Glutamatergic neuron (in vitro differentiated cells): ENCODE results near the gene SETD1B. TPM values are rescaled to one million over a fixed set of nuclear protein-coding genes. Genes with fewer than 3 reads are reported as not detected.

Experiments used
- DNase-seq: peaks from one replicate; pipeline ENCODE4 v3.0.0; 2022
- H3K27ac Mint-ChIP-seq: one replicate; pipeline ENCODE4 v1.8.0; 2020; ENCODE audit warnings: mild to moderate bottlenecking, mixed read lengths, inconsistent platforms; ENCODE audit not compliant: unreplicated experiment
- H3K27me3 Mint-ChIP-seq: one replicate; pipeline ENCODE4 v1.8.0; 2020; ENCODE audit warnings: mild to moderate bottlenecking, moderate library complexity, mixed read lengths, inconsistent platforms; ENCODE audit not compliant: unreplicated experiment
- H3K36me3 Mint-ChIP-seq: one replicate; pipeline ENCODE4 v1.8.0; 2020; ENCODE audit warnings: mild to moderate bottlenecking, mixed read lengths, inconsistent platforms; ENCODE audit not compliant: unreplicated experiment
- H3K4me1 Mint-ChIP-seq: one replicate; pipeline ENCODE4 v1.8.0; 2020; ENCODE audit warnings: mild to moderate bottlenecking, low read depth, mixed read lengths, inconsistent platforms; ENCODE audit not compliant: unreplicated experiment
- H3K4me3 Mint-ChIP-seq: one replicate; pipeline ENCODE4 v1.8.0; 2020; ENCODE audit warnings: mild to moderate bottlenecking, mixed read lengths, inconsistent platforms; ENCODE audit not compliant: unreplicated experiment
- H3K9me3 Mint-ChIP-seq: one replicate; pipeline ENCODE4 v1.8.0; 2020; ENCODE audit warnings: mild to moderate bottlenecking, moderate library complexity, mixed read lengths, inconsistent platforms; ENCODE audit not compliant: unreplicated experiment
- CTCF ChIP-seq: fragments of 200-600 bp; sonication (generic); IDR thresholded peaks from one replicate; pipeline ENCODE4 v1.5.0; 2021; ENCODE audit not compliant: partially characterized antibody, unreplicated experiment
- total RNA-seq: library from RNA; stranded (reverse); fragmentation: NEBNext Ultra II Directional; extraction: Animal tissue kit (Norgen Biotek cat#: 25700); gene quantifications from one replicate; pipeline ENCODE4 v1.2.1, GENCODE V29; 2021; ENCODE audit not compliant: unreplicated experiment

Gene SETD1B
- total RNA-seq, 1 donor from 2014 or later: 35.0 TPM

GRCh38 chr12:121774968-121775474 is 28.8 kb upstream of the SETD1B start:
- no peak overlapping the region for H3K27ac Mint-ChIP-seq
- no peak for TF ChIP-seq CTCF
- H3K4me1 Mint-ChIP-seq: peaks cover 19% of the 10 kb centered on the region
- peaks cover 3% of the 10 kb centered on the region for H3K27me3 Mint-ChIP-seq
- peaks cover 8% of the 10 kb centered on the region for H3K9me3 Mint-ChIP-seq
- no peak for DNase-seq
- H3K36me3 Mint-ChIP-seq: no peaks in the 10 kb centered on the region
- H3K4me3 Mint-ChIP-seq: no peak overlapping the region

GRCh38 chr12:121775501-121775900 is 28.3 kb upstream of the SETD1B start:
- H3K27ac Mint-ChIP-seq: no peak overlapping the region
- peaks cover 10% of the 10 kb centered on the region for H3K9me3 Mint-ChIP-seq
- no peak for TF ChIP-seq CTCF
- peaks cover 3% of the 10 kb centered on the region for H3K27me3 Mint-ChIP-seq
- H3K36me3 Mint-ChIP-seq: no peaks in the 10 kb centered on the region
- no peak overlapping the region for H3K4me3 Mint-ChIP-seq
- peaks cover 14% of the 10 kb centered on the region for H3K4me1 Mint-ChIP-seq
- DNase-seq: no peak

- H3K4me3 Mint-ChIP-seq: no peak overlapping the region
- peak; percentile 86 for DNase-seq
- peaks cover 11% of the 10 kb centered on the region for H3K4me1 Mint-ChIP-seq
- TF ChIP-seq CTCF: peak; percentile 81
- H3K9me3 Mint-ChIP-seq: peaks cover 10% of the 10 kb centered on the region
- no peaks in the 10 kb centered on the region for H3K36me3 Mint-ChIP-seq
- H3K27ac Mint-ChIP-seq: no peak overlapping the region
- H3K27me3 Mint-ChIP-seq: peaks cover 5% of the 10 kb centered on the region
Measured at GRCh38 chr12:121776190-121777098, 27.4 kb upstream of the SETD1B start.

- Mint-ChIP-seq H3K27ac (no peak overlapping the region), H3K4me3 (no peak overlapping the region), H3K27me3 (peaks cover 19% of the 10 kb centered on the region), H3K9me3 (peaks cover 18% of the 10 kb centered on the region), H3K4me1 (peaks cover 16% of the 10 kb centered on the region), H3K36me3 (no peaks in the 10 kb centered on the region)
- DNase-seq: no peak
- TF ChIP-seq CTCF: no peak
Measured at GRCh38 chr12:121778567-121779421, 25.0 kb upstream of the SETD1B start.
